AG08395 (cell line): ENCODE results near the gene CES5A.
"Not testable (repeated sequence)": the region's sequence is repeated elsewhere in the genome, so short reads cannot be mapped to it uniquely, and the experiment has no call there.

Source experiments
- DNase-seq: peaks from one replicate; pipeline ENCODE4 v3.0.0; 2012; ENCODE audit warnings: mixed read lengths, low spot score

CES5A gene

DNA sequence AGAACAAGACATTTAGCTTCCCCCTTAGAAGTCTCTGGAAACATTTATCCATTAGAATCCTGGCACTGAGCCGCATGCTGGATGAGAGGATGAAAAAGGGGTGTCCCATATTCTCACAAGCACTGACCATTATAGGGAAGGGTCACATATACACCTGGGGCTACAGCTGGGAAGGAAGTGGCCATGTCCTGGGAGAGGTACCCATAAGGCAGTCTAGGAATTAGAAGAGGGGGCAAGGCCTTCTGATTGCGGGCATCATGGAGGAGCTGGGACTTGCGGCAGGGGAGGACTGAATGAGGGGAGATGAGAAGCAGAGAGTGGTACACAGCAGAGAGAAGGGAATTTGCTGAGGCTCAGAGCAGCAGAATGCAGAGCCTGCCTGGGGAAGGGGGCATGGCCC is 45.9 kb downstream of the CES5A start:
- DNase-seq, result not testable (repeated sequence)

GRCh38 chr16:55828680-55829079 is 46.5 kb downstream of the CES5A start:
- no peak for DNase-seq

DNA sequence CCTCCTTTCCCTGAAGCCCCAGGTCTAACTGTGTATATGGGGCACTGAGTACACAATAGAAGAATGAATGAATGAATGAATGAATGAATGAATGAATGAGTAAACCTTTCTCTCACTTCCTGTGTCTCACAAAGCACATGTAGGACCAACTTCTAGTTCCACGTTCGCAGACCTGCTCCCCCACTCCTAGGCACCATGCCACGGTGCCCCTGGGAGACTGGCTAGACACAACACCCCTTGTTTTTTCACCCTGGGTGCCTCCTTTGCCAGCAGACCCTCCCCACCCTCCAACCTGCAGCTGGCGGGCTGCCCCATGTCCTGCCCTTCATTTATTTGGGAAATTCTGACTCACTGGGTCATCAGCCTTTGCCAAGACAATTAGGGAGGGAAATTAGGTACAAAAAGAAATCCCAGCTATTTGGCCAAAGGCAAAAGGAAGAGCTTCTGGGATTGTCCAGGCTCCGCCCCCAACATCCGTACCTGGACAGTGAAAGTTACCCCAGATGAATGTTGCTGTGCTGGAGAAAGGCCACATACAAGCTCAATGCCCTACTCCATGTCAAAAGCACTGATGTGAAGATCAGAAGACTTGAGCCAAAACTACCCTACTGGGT is 50.0 kb downstream of the CES5A start:
- no peak for DNase-seq

- no peak for DNase-seq
Measured at GRCh38 chr16:55824473-55825000, 50.6 kb downstream of the CES5A start.

- DNase-seq, result no peak
Measured at GRCh38 chr16:55822280-55822810, 52.8 kb downstream of the CES5A start.

DNA sequence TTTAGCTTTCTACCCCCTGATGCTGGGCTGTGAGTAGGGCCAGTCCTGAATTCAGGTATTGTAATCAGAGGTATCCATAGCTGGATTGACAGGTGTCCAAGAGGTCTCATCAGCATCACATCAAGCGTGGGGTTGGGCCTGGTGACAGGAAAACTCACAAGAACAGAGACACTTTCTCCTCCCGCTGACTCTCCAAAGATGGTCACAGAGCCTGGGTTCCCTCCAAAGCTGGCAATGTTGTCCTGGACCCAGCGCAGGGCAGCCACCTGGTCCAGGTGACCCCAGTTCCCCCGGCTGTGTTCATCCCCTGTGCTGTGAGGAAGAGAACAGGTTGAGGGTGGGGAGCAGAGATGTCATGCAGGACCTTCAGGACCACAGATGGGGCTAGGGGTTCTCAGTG is 54.0 kb downstream of the CES5A start:
- DNase-seq, result no peak

- no peak for DNase-seq
Measured at GRCh38 chr16:55820615-55821014, 54.6 kb downstream of the CES5A start.

- DNase-seq, result no peak
Measured at GRCh38 chr16:55817236-55817912, 57.8 kb downstream of the CES5A start.

DNA sequence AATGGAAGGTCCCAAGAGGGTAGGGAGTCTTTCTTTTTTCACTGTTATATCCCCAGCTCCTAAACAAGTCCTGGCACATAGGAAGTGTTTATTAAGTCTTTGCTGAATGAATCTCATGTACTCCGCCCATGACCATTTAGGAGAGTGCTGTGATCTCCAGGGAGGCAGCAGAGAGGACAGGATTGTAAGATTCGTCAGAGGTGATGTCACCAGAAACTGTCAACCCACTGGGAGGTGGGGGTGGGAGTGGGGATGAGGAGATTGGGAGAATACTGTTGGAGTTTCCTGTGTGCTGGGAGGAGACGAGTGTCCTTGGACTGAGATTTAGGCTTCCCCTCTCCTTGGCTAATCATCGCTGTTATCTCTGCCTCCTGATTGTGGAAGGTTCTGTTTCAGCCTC is 59.0 kb downstream of the CES5A start:
- not testable (repeated sequence) for DNase-seq

- no peak for DNase-seq
Measured at GRCh38 chr16:55815320-55815719, 59.9 kb downstream of the CES5A start.

DNA sequence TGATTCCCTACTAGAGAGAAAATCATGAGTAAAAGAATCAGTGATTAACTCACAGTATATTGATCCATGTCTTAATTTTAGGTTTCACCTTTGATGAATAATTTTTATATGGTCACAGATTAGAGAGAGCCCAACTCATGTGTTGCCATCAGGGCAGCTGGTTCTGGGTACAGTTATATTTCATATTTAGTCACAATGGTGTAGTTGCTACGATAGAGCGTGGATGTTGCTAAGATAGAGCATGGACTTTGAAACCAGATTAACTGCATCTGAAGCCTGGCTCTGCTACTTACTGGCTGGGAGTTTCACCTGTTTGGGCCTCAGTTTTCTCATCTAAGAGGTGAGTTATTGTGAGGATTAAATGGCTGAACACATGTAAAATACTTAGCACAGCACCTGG is 61.0 kb downstream of the CES5A start:
- not testable (repeated sequence) for DNase-seq

- not testable (repeated sequence) for DNase-seq
Measured at GRCh38 chr16:55813730-55814129, 61.4 kb downstream of the CES5A start.

DNA sequence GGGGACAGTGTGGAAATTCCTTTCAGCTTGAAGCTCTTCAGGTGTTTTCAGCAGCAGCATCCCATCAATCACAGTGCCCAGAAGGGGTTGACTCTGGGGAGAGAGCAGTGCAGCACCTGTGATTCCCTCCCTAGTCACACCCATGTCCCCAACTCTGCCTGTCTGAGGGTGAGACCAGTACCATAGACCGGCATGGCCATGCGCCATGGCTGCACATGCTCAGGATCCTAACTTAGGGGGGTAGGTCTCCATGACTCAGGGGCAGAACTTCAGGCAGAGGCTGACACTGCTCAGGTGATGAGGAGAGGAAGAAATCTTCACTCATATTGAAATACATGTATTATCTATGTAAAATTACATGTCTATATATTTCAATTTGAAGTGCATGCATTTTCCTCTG is 62.2 kb downstream of the CES5A start:
- DNase-seq, result no peak

DNA sequence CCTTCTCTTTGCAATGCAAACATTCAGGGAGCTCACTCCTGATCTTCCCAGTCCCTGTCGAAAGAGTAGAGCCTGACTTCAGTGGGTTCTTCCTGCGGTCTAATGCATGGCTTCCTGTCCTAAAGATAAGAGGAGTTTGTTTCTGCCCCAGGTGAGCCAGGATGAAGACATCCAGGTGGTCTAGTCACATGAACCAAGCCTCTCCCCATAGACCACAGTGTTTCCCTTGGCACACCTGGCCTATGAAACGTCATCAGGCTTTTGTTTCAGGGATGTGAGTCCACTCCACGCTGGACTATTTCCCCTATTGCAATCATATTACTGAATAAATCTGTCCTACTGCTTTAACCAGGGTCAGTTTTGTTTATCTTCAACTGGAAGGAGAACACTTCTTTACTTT is 63.4 kb downstream of the CES5A start:
- no peak for DNase-seq

DNA sequence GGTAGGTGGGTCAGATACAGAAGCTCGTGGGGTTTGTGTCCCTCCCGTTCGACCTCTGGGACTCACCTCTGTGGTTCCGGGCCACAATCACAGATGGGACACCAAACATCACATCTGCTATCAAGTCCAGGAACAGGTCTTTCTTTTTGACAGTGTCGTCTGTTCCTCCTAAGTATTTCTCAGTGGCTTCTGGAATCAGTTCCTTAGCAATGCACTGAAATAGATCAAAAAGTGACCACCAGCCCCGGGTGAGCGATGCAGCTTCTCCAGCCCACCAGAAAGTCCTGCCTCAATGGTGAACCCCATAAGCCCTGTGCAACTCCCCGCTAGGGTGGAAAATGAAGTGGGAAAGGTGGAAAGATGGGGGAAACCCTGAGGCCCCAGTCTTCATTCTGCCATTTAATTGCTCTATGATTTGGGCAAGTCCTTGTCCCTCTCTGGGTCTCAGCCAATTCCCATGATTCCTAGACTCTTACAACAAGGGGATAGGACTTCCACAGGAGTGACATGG is 64.7 kb downstream of the CES5A start:
- no peak for DNase-seq

DNA sequence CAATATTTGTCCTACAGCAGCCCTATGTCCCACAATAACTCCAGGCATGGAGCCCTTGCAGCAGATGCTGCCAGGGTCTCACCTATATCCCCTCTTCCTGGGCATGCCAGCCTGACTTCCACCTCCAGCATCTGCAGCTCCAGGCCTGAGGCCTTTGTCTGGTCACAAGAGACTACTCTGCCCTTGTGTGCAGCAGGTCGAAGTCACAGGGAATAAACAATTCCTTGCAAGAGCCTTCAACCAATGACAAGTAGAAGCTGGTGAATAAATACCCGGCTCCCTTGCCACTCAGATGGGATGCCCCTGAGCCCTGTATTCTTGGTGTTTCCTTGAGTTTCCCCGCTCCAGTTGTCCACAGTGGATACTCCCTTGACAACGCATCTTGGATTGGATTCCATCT is 65.3 kb downstream of the CES5A start:
- DNase-seq, result no peak

GRCh38 chr16:55809386-55809785 is 65.8 kb downstream of the CES5A start:
- no peak for DNase-seq

- not testable (repeated sequence) for DNase-seq
Measured at GRCh38 chr16:55808286-55808685, 66.9 kb downstream of the CES5A start.

GRCh38 chr16:55805104-55805503 is 70.1 kb downstream of the CES5A start:
- not testable (repeated sequence) for DNase-seq

DNA sequence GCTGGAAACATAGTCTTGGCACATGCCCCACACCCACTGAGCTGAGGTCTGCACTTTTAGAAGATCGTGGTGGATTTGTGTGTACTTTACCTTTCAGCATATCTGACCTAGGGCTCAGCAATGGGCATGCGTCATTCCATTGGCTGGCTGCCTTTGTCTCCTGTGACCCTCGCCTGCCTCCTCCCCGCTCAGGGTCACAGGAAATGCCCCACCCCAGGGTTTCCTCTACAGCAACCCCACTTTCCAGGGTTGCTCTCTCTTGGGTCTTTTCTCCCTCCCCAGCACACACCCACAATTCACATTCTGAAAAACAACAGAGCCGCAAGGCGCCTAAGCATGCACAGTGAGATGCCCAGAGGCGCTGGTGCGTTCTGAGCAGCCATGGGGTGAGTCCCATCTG is 71.5 kb downstream of the CES5A start:
- DNase-seq, result not testable (repeated sequence)
